ENCODE data around the gene C1QTNF6. TPM values are rescaled to one million over a fixed set of nuclear protein-coding genes. Genes with fewer than 3 reads are reported as not detected.

The C1QTNF6 gene
- total and polyA plus RNA-seq, 2 donors (not counting 3 experiments of a cell fraction or from before 2014, with no cell fraction given), result 20.2 to 27.6 TPM

DNA sequence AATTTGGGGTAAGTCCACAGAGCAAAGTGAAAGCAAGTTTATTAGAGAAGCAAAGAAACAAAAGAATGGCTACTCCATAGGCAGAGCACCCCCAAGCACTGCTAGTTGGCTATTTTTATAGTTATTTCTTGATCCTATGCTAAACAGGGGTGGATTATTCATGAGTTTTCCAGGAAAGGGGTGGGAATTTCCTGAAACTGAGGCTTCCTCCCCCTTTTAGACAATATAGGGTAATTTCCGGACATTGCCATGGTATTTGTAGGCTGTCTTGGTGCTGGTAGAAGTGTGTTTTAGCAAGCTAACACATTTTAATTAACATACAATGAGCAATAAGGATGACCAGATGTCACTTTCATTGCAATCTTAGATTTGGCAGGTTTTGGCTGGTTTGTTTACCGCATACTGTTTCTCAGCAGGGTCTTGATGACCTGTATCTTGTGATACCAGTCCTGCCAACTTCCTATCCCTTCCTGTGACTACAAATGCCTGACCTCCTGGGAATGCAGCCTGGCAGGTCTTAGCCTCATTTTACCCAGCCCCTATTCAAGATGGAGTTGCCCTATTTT is 937 bp upstream of the C1QTNF6 start:
- FAIRE-seq, result peak; percentile 88
- ChIA-PET CTCF (interaction anchor here (0.8 to 5.1 kb wide), 5 partner anchors 9 to 109 kb away, joined by 3 to 48 read pairs (median 5); no protein-coding TSS in a partner anchor), POLR2A (interaction anchor here (1.2 kb wide), 1 partner anchor 11 kb away, joined by 3 read pairs; no protein-coding TSS in a partner anchor)

More for the DNA sequence above, 937 bp upstream of the C1QTNF6 start:
- peak overlapping the region in 1 of 3 experiments; percentile 7 for H3K4me3 ChIP-seq (replicated peaks in 1 of 3; ENCODE audit: insufficient read depth in 1 of 3, low read depth in 1 of 3, low read length in 3 of 3)
- H2AFZ ChIP-seq (ENCODE audit: low read depth, low read length), result no peak overlapping the region
- no peaks in the 10 kb centered on the region for H3K79me2 ChIP-seq (ENCODE audit: control insufficient read depth, insufficient read depth, low read length)
- intact Hi-C loops (cut with micrococcal nuclease), result loop anchor here (1.0 to 2.0 kb wide), 3 partner anchors 9 to 16 kb away; no protein-coding TSS in a partner anchor
- no peaks in the 10 kb centered on the region for H3K36me3 ChIP-seq (ENCODE audit: control insufficient read depth in 2 of 2, extremely low read depth in 1 of 2, insufficient read depth in 2 of 2, low read length in 2 of 2)
- DNase-seq (ENCODE audit: low read depth, low spot score), result peak; percentile 92
- H3K4me1 ChIP-seq (ENCODE audit: control insufficient read depth, extremely low read depth, insufficient read depth, low read length), result peaks cover 41% of the 10 kb centered on the region
- H3K4me2 ChIP-seq (ENCODE audit: insufficient read depth, low read length), result peak overlapping the region; percentile 54
- no peaks in the 10 kb centered on the region for H3K9me1 ChIP-seq (replicated peaks; ENCODE audit: control insufficient read depth, extremely low read depth, insufficient read depth, low read length)
- TF ChIP-seq EZH2 (IDR thresholded peaks at IDR 0.05; ENCODE audit: borderline replicate concordance, low read depth, low read length, severe bottlenecking) (no peak), POLR2A (IDR thresholded peaks at IDR 0.05; ENCODE audit: low read depth, low read length) (no peak), FOS (IDR thresholded peaks at IDR 0.05; ENCODE audit: borderline replicate concordance, insufficient read depth, low read length) (peak; percentile 40), GATA2 (IDR thresholded peaks at IDR 0.05; ENCODE audit: insufficient read depth, insufficient read length, low read depth, low read length) (peak; percentile 57), MYC (IDR thresholded peaks at IDR 0.05; ENCODE audit: low read depth, low read length) (no peak), JUN (IDR thresholded peaks at IDR 0.05; ENCODE audit: borderline replicate concordance, insufficient read depth, insufficient read length, low read depth) (peak; percentile 49), POLR2AphosphoS5 (IDR thresholded peaks at IDR 0.05; ENCODE audit: insufficient read depth, low read depth, low read length) (peak; percentile 57)
- TF ChIP-seq, protein P1, sequence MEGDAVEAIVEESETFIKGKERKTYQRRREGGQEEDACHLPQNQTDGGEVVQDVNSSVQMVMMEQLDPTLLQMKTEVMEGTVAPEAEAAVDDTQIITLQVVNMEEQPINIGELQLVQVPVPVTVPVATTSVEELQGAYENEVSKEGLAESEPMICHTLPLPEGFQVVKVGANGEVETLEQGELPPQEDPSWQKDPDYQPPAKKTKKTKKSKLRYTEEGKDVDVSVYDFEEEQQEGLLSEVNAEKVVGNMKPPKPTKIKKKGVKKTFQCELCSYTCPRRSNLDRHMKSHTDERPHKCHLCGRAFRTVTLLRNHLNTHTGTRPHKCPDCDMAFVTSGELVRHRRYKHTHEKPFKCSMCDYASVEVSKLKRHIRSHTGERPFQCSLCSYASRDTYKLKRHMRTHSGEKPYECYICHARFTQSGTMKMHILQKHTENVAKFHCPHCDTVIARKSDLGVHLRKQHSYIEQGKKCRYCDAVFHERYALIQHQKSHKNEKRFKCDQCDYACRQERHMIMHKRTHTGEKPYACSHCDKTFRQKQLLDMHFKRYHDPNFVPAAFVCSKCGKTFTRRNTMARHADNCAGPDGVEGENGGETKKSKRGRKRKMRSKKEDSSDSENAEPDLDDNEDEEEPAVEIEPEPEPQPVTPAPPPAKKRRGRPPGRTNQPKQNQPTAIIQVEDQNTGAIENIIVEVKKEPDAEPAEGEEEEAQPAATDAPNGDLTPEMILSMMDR (IDR thresholded peaks at IDR 0.05; ENCODE audit: extremely low read depth in 1 of 2, insufficient read depth in 1 of 2, low read depth in 1 of 2, low read length in 2 of 2), result no peak
- TF ChIP-seq, protein P2, sequence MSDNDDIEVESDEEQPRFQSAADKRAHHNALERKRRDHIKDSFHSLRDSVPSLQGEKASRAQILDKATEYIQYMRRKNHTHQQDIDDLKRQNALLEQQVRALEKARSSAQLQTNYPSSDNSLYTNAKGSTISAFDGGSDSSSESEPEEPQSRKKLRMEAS (IDR thresholded peaks at IDR 0.05; ENCODE audit: insufficient read depth, insufficient read length), result no peak
- H4K20me1 ChIP-seq (replicated peaks; ENCODE audit: control insufficient read depth, extremely low read depth, insufficient read depth, low read length), result no peaks in the 10 kb centered on the region
- peak overlapping the region; percentile 80 for H3K27ac ChIP-seq (ENCODE audit: insufficient read depth, low read depth, low read length)
- no TSS peak for BruUV-seq (replicated peaks)
- H3K9me3 ChIP-seq (replicated peaks; ENCODE audit: control insufficient read depth, insufficient read depth, low read length), result no peaks in the 10 kb centered on the region
- peak overlapping the region; percentile 66 for H3K9ac ChIP-seq (replicated peaks; ENCODE audit: extremely low read depth, insufficient read depth, low read length)
- H3K27me3 ChIP-seq (ENCODE audit: control insufficient read depth in 2 of 2, insufficient read depth in 2 of 2, low read length in 2 of 2), result no peaks in the 10 kb centered on the region
- dilution Hi-C loops (cut with MboI; ENCODE audit: extremely low pct_ligation_motif_present, low sequenced_read_pairs), result no loop called here

All from endothelial cell of umbilical vein (primary cell).